Esophagus squamous epithelium (tissue), 5 donors: ENCODE results near the gene RBL1. TPM values are rescaled to one million over a fixed set of nuclear protein-coding genes. Genes with fewer than 3 reads are reported as not detected.
"Not testable (repeated sequence)": the region's sequence is repeated elsewhere in the genome, so short reads cannot be mapped to it uniquely, and the experiment has no call there.

Source experiments
- DNase-seq: peaks from one replicate; lab custom pipeline; 2025; lab: John Stamatoyannopoulos, UW
- H3K27ac ChIP-seq, 4 donors: fragments of 200-600 bp; sonication (generic); one replicate each; pipeline ENCODE4 v1.5.1; 2016 to 2019; ENCODE audit warnings: mild to moderate bottlenecking in 1 of 4
- H3K27me3 ChIP-seq, 4 donors: fragments of 200-600 bp; sonication (generic); 1 replicate in 3 of 4; 2 replicates in 1 of 4; pipeline versions ENCODE4 v1.5.1 to v1.6.0; 2017 to 2021; ENCODE audit warnings: antibody characterized with exemption in 1 of 4
- H3K36me3 ChIP-seq, 3 donors: fragments of 200-600 bp; sonication (generic); one replicate each; pipeline ENCODE4 v1.5.1; 2016 to 2019
- H3K4me1 ChIP-seq, 3 donors: fragments of 200-600 bp; sonication (generic); one replicate each; pipeline ENCODE4 v1.5.1; 2017 to 2019
- H3K4me3 ChIP-seq, 4 donors: fragments of 200-600 bp; sonication (generic); 1 replicate in 3 of 4; 2 replicates in 1 of 4; pipeline ENCODE4 v1.5.1; 2016 to 2019; ENCODE audit warnings: mild to moderate bottlenecking in 2 of 4, moderate library complexity in 1 of 4
- H3K9me3 ChIP-seq, 3 donors: fragments of 200-600 bp; sonication (generic); one replicate each; pipeline ENCODE4 v1.5.1; 2016 to 2019
- POLR2A ChIP-seq, 4 donors: fragments of 450-650 bp; IDR thresholded peaks; one replicate each; pipeline ENCODE4 v1.6.1; 2017; ENCODE audit warnings: antibody characterized with exemption in 4 of 4, mild to moderate bottlenecking in 4 of 4, moderate library complexity in 3 of 4
- WGBS, 2 donors: methylation state at CpG; one replicate each; pipeline ENCODE4 v1.1.5; 2018; 5-methylcytosine and 5-hydroxymethylcytosine counted together
- intact Hi-C: fragments of 100-400 bp; cut with DNase I; formaldehyde crosslinking; loops from one replicate; pipeline ENCODE4 v1.15.0; 2022
- total RNA-seq, 4 donors: library from RNA; depleted of rRNA; stranded (reverse); fragments of >200 nt; gene quantifications; one replicate each; pipeline ENCODE4 v1.1.0, GENCODE V29; 2016
- TF ChIP-seq, protein P1 (sequence below), 6 experiments: fragments of 450-650 bp in 4 of 6; fragments of 200-600 bp in 2 of 6; sonication (generic) in 2 of 6; IDR thresholded peaks; one replicate each; pipeline ENCODE4 v1.5.1; 2016 to 2019; ENCODE audit warnings: antibody characterized with exemption in 6 of 6, mild to moderate bottlenecking in 4 of 6, moderate library complexity in 4 of 6
- donor health status: DM: yes; HTN: yes; CAD: no.

RBL1 gene
- total RNA-seq, 4 donors from 2014 or later = 9.7 to 12.8 (median 11.6) TPM

DNA sequence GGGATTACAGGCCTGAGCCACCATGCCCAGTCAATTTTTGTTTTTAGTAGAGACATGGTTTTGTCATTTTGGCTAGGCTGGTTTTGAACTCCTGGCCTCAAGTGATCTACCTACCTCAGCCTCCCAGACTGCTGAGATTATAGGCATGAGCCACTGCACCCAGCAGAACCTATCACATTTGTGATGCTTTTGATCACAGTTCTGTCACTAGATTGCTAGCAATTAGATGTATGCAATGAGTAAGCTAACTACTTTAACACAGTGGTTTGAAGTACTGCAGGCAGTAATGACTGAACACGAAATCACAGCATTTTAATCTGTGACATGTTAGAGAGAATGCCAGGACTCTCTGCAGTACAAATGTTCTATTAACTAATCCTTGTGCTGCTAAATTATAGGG lies 124.7 kb downstream of the RBL1 start:
- no peak for TF ChIP-seq POLR2A (IDR thresholded peaks at IDR 0.05)
- TF ChIP-seq, protein P1, sequence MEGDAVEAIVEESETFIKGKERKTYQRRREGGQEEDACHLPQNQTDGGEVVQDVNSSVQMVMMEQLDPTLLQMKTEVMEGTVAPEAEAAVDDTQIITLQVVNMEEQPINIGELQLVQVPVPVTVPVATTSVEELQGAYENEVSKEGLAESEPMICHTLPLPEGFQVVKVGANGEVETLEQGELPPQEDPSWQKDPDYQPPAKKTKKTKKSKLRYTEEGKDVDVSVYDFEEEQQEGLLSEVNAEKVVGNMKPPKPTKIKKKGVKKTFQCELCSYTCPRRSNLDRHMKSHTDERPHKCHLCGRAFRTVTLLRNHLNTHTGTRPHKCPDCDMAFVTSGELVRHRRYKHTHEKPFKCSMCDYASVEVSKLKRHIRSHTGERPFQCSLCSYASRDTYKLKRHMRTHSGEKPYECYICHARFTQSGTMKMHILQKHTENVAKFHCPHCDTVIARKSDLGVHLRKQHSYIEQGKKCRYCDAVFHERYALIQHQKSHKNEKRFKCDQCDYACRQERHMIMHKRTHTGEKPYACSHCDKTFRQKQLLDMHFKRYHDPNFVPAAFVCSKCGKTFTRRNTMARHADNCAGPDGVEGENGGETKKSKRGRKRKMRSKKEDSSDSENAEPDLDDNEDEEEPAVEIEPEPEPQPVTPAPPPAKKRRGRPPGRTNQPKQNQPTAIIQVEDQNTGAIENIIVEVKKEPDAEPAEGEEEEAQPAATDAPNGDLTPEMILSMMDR (IDR thresholded peaks at IDR 0.05) = no peak
- 27 to 71% methylated on average over 1 of the region's 1 CpG for WGBS, 2 donors

DNA sequence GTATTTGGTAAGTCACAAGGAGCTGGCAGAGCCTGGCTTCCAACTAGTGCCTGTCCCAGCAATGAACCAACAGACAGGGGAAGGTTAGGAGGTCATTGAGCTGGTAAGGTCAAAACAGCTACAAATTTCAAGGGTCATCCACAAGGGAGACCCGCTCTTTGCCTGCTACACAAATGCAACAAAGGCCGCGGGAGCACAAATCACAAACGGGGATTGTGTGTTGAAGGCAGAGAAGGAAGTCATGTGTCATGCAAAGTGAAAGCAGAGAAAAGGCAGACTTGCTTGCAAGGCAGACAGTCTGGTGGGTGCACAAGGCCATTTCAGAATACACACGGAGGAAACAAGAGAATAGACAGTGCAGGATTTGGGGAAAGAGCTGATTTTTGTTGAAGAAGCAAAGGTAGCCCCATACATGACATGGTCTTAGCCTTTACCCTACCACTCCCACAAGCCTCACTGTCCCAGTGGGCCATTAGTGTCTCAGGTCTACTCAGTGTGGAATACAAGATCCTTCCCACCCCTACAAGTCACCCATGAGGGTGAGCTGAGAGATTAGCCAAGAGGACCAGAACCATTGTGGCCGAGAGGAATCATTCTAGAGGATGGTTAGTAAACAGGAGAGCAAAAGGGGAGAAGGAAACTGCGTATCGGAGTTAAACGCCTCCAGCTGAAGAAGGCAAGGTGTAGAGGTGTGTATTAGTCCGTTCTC lies 126.2 kb downstream of the RBL1 start:
- no peaks in the 10 kb centered on the region for H3K27me3 ChIP-seq
- WGBS, 2 donors = 77 to 78% methylated on average over 10 of the region's 10 CpGs
- H3K27ac ChIP-seq = peak overlapping the region in 2 of 4 donors; percentile 22 to 36
- no peaks in the 10 kb centered on the region for H3K9me3 ChIP-seq
- no peaks in the 10 kb centered on the region for H3K4me1 ChIP-seq
- peak in 1 of 4 donors; percentile 6 for TF ChIP-seq POLR2A (IDR thresholded peaks at IDR 0.05)
- TF ChIP-seq, protein P1 (IDR thresholded peaks at IDR 0.05) = no peak
- DNase-seq = no peak
- H3K4me3 ChIP-seq = no peak overlapping the region
- intact Hi-C loops = no loop called here
- no peaks in the 10 kb centered on the region for H3K36me3 ChIP-seq

More for the DNA sequence above, 124.7 kb downstream of the RBL1 start:
- DNase-seq = no peak
- intact Hi-C loops = no loop called here
- Histone ChIP-seq H3K4me1 (no peaks in the 10 kb centered on the region), H3K36me3 (no peaks in the 10 kb centered on the region), H3K9me3 (no peaks in the 10 kb centered on the region), H3K4me3 (no peak overlapping the region), H3K27ac (no peak overlapping the region), H3K27me3 (no peaks in the 10 kb centered on the region)

DNA sequence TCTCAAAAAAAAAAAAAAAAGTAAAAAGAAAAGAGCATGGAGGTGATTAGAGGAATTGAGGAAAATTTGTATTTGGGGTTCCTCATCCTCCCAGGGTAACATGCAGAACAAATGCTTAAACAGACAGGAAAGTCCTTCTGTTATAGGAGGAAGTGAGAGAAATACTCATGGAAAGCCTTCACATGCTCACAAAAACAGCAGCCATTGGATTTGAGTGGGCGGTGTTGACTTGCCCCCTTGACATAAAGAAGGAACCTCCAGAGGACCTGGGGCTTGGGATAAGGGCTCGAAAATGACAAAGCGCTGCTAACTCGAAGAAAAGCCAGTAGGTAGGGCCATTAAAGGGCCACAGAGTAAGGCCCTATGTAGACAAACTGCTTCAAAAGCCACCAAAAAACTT lies 126.7 kb downstream of the RBL1 start:
- intact Hi-C loops = no loop called here
- H3K27ac ChIP-seq = peak overlapping the region in 1 of 4 donors; percentile 36
- H3K4me3 ChIP-seq = no peak overlapping the region
- no peaks in the 10 kb centered on the region for H3K27me3 ChIP-seq
- H3K4me1 ChIP-seq = no peaks in the 10 kb centered on the region
- TF ChIP-seq, protein P1 (IDR thresholded peaks at IDR 0.05) = no peak
- TF ChIP-seq POLR2A (IDR thresholded peaks at IDR 0.05) = no peak
- WGBS, 2 donors = 95 to 98% methylated on average over 4 of the region's 4 CpGs
- DNase-seq = no peak
- no peaks in the 10 kb centered on the region for H3K36me3 ChIP-seq
- no peaks in the 10 kb centered on the region for H3K9me3 ChIP-seq

DNA sequence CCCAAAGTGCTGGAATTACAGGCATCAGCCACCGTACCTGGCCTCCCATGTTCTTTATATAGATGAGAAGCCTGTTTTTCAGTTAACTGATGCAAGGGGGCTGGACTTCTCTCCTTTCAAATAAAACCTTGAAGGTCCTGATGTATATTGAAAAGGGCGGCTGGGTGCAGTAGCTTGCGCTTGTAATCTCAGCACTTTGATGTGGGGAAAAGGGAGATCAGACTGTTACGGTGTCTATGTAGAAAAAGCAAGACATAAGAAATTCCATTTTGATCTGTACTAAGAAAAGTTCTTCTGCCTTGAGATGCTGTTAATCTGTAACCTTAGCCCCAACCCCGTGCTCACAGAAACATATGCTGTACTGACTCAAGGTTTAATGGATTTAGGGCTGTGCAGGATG lies 128.2 kb downstream of the RBL1 start:
- Histone ChIP-seq H3K27me3 (no peaks in the 10 kb centered on the region), H3K4me3 (no peak overlapping the region), H3K36me3 (no peaks in the 10 kb centered on the region), H3K4me1 (no peaks in the 10 kb centered on the region), H3K9me3 (peaks cover 0 to 1% (median 0%) of the 10 kb centered on the region in 3 donors), H3K27ac (no peak overlapping the region)
- intact Hi-C loops = no loop called here
- 87 to 94% methylated on average over 5 of the region's 5 CpGs for WGBS, 2 donors
- TF ChIP-seq, protein P1 (IDR thresholded peaks at IDR 0.05) = no peak
- no peak for TF ChIP-seq POLR2A (IDR thresholded peaks at IDR 0.05)
- no peak for DNase-seq

DNA sequence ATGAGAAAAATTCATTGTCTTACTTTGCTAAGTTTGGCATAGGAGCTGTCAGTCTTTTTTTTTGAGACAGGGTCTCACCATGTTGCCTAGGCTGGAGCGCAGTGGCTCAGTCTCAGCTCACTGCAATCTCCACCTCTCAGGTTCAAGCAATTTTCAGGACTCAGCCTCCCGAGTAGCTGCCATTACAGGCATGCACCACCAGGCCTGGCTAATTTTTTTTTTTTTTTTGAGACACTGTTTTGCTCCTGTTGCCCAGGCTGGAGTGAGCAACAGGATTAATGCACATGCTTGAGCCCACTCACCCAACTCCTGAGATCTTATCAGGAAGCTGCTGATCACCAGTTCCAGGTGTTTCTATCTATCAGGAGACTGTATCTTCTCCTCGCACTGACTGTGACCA lies 128.8 kb downstream of the RBL1 start:
- DNase-seq, H3K27ac ChIP-seq, H3K36me3 ChIP-seq, H3K4me1 ChIP-seq, H3K4me3 ChIP-seq, intact Hi-C loops, H3K27me3 ChIP-seq, H3K9me3 ChIP-seq: not testable (repeated sequence)
- 87 to 92% methylated on average over 3 of the region's 3 CpGs for WGBS, 2 donors

DNA sequence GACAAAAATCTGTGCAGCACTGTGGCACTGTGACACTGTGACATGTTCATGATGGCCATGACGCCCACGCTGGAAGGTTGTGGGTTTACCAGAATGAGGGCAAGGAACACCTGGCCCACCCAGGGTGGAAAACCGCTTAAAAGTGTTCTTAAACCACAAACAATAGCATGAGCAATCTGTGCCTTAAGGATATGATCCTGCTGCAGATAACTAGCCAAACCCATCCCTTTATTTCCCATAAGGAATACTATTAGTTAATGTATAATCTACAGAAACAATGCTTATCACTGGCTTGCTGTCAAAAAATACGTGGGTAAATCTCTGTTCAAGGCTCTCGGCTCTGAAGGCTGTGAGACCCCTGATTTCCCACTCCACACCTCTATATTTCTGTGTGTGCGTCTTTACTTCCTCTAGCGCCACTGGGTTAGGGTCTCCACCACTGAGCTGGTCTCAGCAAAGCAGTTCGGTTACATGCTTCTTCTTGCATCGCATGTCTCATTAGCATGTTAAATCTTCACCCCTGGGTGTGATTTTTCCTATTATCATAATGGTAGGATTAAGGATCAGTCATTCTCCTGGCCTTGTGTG lies 133.3 kb downstream of the RBL1 start:
- DNase-seq, H3K36me3 ChIP-seq, H3K4me1 ChIP-seq, H3K27ac ChIP-seq, H3K27me3 ChIP-seq, intact Hi-C loops, H3K4me3 ChIP-seq: not testable (repeated sequence)
- WGBS, 2 donors = 74 to 83% methylated on average over 9 of the region's 9 CpGs
- H3K9me3 ChIP-seq = peaks cover 0 to 11% (median 0%) of the 10 kb centered on the region in 3 donors
